ENCODE measurements around the gene LMNA.

GRCh38 chr1:156149374-156150332 is 35.1 kb downstream of the LMNA start:
- no peak for TF ChIP-seq CTCF (IDR thresholded peaks at IDR 0.05; ENCODE audit: low read depth, low read length, poor library complexity, severe bottlenecking)
- TF ChIP-seq EZH2phosphoT487 (IDR thresholded peaks at IDR 0.05; ENCODE audit: borderline replicate concordance, low read length), result no peak
